NB4 (cell line): ENCODE measurements around the gene IGFBPL1.
"Not testable (repeated sequence)": the region's sequence is repeated elsewhere in the genome, so short reads cannot be mapped to it uniquely, and the experiment has no call there.

Experiments
- DNase-seq: peaks from one replicate; pipeline ENCODE4 v3.0.0; 2010; ENCODE audit warnings: low read depth
- H3K4me3 ChIP-seq: one replicate; pipeline ENCODE4 v1.5.1; 2011; ENCODE audit warnings: mild to moderate bottlenecking, low read depth, low read length, moderate library complexity
- MYC ChIP-seq: IDR thresholded peaks from 2 replicates; pipeline ENCODE4 v1.6.1; 2011; ENCODE audit warnings: low read depth, low read length
- POLR2A ChIP-seq: IDR thresholded peaks from 2 replicates; pipeline ENCODE4 v1.6.1; 2011; ENCODE audit warnings: mild to moderate bottlenecking; ENCODE audit not compliant: insufficient read length; ENCODE audit errors: extremely low read depth
- TF ChIP-seq, protein P1 (sequence below): IDR thresholded peaks from 2 replicates; pipeline ENCODE4 v1.6.1; 2011; ENCODE audit warnings: low read depth, low read length
- TF ChIP-seq, protein P2 (sequence below): IDR thresholded peaks from one replicate; pipeline ENCODE4 v1.5.1; 2012; ENCODE audit warnings: low read depth, low read length

Gene IGFBPL1, protein sequence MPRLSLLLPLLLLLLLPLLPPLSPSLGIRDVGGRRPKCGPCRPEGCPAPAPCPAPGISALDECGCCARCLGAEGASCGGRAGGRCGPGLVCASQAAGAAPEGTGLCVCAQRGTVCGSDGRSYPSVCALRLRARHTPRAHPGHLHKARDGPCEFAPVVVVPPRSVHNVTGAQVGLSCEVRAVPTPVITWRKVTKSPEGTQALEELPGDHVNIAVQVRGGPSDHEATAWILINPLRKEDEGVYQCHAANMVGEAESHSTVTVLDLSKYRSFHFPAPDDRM

DNA sequence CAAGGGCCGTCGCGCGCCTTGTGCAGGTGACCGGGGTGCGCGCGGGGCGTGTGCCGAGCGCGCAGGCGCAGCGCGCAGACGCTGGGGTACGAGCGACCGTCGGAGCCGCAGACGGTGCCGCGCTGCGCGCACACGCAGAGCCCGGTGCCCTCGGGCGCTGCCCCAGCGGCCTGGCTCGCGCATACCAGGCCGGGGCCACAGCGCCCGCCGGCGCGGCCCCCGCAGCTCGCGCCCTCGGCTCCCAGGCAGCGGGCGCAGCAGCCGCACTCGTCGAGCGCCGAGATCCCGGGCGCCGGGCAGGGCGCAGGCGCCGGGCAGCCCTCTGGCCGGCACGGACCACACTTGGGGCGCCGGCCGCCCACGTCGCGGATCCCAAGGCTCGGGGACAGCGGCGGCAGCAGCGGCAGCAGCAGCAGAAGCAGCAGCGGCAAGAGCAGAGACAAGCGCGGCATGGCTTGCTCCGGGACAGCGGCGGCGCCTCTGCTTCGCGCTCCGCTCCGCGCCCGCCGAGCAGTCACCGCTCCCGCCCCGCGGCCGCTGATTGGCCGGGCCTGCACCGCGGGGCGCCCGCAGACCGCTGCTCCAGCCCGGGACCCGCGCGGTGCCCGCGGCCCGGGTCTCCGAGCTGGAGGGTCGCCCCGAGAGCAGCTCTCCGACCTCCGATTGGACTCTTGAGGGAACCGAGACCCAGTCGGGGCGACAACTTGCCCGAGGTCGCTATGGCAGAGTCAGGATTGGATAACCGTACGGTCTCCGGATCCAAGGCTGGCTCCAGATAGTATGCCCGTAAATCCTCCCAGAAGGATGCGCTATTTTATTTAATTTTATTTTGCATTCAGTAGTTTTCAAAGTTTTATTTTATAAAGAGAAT is at the start of gene IGFBPL1:
Gene IGFBPL1, minus strand, starts transcription at position 482 of the 871 bp plus-strand sequence. Its CDS starts 30 bp downstream, at position 452.
- H3K4me3 ChIP-seq: no peak within 1 kb of the TSS
- TF ChIP-seq POLR2A: no peak
- no peak for DNase-seq

DNA sequence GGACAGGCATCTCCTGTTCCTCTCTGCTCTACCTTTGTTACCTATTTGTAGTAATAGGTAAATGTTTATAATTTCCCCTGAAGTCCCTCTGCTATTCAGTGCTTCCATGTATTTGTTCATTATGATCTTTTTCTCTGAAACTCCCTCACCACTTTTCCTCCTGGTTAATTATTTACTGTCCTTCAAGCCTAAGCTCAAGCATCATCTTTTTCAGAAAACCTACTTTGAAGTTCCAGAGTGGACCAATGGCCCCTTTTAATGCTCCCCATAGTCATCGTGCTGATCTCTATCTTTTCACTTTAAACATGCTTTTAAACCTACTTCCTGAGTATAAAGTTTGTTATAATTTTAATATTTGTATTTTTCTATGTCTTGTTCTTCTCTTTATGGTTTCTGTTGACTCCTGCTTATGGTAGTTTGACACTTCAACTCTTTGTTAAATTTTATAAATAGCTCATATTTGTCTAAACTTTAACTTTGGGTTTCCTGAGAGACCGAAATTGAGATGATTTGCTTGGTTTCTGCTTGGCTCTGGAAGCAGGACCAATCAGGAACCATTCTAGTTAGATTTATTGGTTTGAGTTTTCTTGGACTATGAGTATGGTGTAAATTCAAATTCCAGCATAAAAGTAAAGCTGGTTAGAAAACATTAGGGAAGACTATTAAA is 48.5 kb upstream of the IGFBPL1 start:
- not testable (repeated sequence) for H3K4me3 ChIP-seq, DNase-seq

DNA sequence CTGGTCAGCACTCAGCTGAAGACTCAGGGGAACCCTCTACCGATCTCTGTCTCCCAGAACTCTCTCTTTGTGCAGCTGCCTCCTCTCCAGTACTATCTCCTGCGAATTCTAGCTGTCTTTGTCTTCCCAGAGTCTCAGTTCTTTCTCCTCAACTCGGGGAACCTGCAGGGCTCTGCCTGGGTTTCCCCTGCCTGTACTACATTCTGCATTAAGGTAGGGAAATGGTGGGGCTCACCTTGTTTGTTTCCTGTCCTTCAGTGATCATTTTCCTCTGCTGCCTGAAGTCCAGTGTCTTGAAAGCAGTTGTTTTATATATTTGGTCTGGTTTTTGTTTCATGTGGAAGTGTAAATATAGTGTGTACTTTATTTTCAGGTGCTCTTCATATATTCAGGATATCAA is 43.1 kb upstream of the IGFBPL1 start:
- DNase-seq: no peak
- H3K4me3 ChIP-seq: no peak overlapping the region
- TF ChIP-seq, protein P1, sequence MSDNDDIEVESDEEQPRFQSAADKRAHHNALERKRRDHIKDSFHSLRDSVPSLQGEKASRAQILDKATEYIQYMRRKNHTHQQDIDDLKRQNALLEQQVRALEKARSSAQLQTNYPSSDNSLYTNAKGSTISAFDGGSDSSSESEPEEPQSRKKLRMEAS: no peak
- TF ChIP-seq POLR2A (no peak), MYC (no peak)
- TF ChIP-seq, protein P2, sequence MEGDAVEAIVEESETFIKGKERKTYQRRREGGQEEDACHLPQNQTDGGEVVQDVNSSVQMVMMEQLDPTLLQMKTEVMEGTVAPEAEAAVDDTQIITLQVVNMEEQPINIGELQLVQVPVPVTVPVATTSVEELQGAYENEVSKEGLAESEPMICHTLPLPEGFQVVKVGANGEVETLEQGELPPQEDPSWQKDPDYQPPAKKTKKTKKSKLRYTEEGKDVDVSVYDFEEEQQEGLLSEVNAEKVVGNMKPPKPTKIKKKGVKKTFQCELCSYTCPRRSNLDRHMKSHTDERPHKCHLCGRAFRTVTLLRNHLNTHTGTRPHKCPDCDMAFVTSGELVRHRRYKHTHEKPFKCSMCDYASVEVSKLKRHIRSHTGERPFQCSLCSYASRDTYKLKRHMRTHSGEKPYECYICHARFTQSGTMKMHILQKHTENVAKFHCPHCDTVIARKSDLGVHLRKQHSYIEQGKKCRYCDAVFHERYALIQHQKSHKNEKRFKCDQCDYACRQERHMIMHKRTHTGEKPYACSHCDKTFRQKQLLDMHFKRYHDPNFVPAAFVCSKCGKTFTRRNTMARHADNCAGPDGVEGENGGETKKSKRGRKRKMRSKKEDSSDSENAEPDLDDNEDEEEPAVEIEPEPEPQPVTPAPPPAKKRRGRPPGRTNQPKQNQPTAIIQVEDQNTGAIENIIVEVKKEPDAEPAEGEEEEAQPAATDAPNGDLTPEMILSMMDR: no peak

DNA sequence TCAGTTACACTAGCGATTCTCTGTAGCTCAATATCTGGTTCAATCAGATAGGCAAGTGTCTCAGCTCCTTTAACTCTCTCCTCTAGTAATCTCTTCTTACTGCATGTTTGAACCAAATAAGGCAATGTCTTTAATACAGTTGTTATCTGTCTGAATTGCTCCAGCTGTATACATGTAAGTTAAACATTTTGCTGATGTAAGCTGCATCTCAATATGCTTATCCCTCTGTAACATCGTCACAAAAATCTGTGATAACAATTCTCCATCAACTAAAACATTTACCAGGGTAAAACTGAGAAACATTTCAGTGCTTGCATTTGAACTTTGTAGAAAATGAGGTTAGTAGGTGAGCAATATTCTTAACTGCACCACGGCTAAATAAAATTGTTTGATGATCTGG is 29.6 kb upstream of the IGFBPL1 start:
- no peak overlapping the region for H3K4me3 ChIP-seq
- TF ChIP-seq POLR2A: no peak
- TF ChIP-seq MYC: no peak
- TF ChIP-seq, protein P1: no peak
- TF ChIP-seq, protein P2: no peak
- DNase-seq: no peak

DNA sequence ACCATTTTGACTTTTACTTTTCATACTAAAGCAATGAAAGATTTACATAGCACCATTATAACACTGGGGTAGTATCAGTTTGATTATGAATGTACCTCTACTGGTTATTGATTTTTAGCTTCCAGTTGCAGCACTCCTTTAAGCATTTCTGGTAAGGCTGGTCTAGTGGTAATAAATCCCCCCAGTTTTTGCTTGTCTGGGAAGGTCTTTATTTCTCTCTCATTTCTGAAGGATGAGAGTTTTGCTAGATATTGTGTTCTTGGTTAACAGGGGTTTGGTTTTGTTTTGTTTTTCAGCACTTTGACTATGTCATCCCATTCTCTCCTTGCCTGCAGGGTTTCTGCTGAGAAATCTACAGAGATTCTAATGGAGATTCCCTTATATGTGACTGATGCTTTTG is 26.9 kb upstream of the IGFBPL1 start:
- TF ChIP-seq MYC (no peak), POLR2A (no peak)
- TF ChIP-seq, protein P1: no peak
- TF ChIP-seq, protein P2: no peak

DNA sequence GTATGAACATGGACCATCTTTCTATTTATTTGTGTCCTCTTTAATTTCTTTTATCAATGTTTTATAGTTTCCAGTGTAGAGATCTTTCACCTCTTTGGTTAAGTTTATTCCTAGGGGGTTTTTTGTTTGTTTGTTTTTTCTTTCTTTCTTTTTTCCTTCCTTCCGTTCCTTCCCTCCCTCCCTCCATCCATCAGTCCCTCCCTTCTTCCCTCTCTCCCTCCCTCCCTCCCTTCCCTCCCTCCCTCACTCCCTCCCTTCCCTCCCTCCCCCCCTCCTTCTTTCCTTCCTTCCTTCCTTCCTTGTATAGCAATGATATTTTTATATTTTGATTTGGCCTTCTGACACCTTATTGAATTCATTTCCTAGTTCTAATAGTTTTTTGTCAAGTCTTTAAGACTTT is 23.4 kb upstream of the IGFBPL1 start:
- no peak for TF ChIP-seq POLR2A
- TF ChIP-seq, protein P1: no peak
- no peak for TF ChIP-seq MYC
- TF ChIP-seq, protein P2: no peak
- no peak for DNase-seq
- H3K4me3 ChIP-seq: no peak overlapping the region

More for the DNA sequence above, 26.9 kb upstream of the IGFBPL1 start:
- no peak overlapping the region for H3K4me3 ChIP-seq
- DNase-seq: no peak
